MM.1S (cell line): Measurements from ENCODE around the gene MEGF9.

ENCODE experiments used
- CTCF ChIP-seq: fragments of 300-600 bp; sonication (generic); IDR thresholded peaks from 2 replicates; pipeline ENCODE4 v1.5.1; 2016; ENCODE audit warnings: antibody characterized with exemption, low read length, mixed read lengths
- EZH2 ChIP-seq: fragments of 300-600 bp; sonication (generic); optimal IDR thresholded peaks from 2 replicates; pipeline ENCODE3; 2017; ENCODE audit warnings: low read depth, mild to moderate bottlenecking, antibody characterized with exemption, low read length, mixed read lengths
- EZH2phosphoT487 ChIP-seq: fragments of 300-600 bp; sonication (generic); IDR thresholded peaks from 2 replicates; pipeline ENCODE4 v1.6.1; 2018; ENCODE audit warnings: antibody characterized with exemption, low read length

- TF ChIP-seq CTCF (no peak), EZH2 (no peak), EZH2phosphoT487 (no peak)
Observed at GRCh38 chr9:120736881-120737280, 22.6 kb upstream of the MEGF9 start.
